ENCODE measurements around the gene ETV3.

DNA sequence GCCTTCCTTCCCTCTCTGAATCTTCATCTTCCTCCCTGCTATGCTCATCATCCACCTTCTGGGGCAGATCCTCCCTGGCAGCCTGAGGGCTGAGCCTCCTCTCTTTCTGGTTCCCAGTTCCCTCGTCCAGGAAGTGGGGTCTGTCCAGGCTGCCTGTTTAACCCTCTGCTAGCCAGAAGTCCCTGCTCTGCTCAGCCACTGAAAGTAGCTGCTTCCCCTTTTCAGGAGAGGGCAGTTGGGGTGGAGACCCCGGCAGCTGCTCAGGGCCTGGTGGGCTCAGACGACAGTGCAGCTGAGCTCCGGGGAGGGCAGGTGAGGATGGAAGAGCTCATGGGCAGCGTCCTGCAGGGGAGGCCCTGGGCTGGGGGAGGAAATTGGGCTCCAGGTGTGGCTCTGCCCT, 43.1 kb upstream of the ETV3 start:
- TF ChIP-seq CTCF (conservative IDR thresholded peaks at IDR 0.05; ENCODE audit: low read depth, low read length) (no peak), POLR2A (IDR thresholded peaks at IDR 0.05; ENCODE audit: low read depth, low read length) (no peak), BHLHE40 (IDR thresholded peaks at IDR 0.05; ENCODE audit: low read depth, low read length) (no peak), RFX5 (IDR thresholded peaks at IDR 0.05; ENCODE audit: low read depth, low read length) (no peak), MAFK (IDR thresholded peaks at IDR 0.05; ENCODE audit: low read depth, low read length) (no peak), MAZ (IDR thresholded peaks at IDR 0.05; ENCODE audit: borderline replicate concordance, low read depth, low read length) (no peak), NFE2L2 (IDR thresholded peaks at IDR 0.05; ENCODE audit: low read depth, low read length) (no peak), RAD21 (IDR thresholded peaks at IDR 0.05; ENCODE audit: low read length) (no peak), FOS (IDR thresholded peaks at IDR 0.05; ENCODE audit: low read depth, low read length) (no peak), SMC3 (IDR thresholded peaks at IDR 0.05; ENCODE audit: low read depth, low read length) (no peak), CEBPB (IDR thresholded peaks at IDR 0.05; ENCODE audit: low read depth, low read length) (no peak), ELK1 (IDR thresholded peaks at IDR 0.05; ENCODE audit: borderline replicate concordance, low read depth, low read length) (no peak), RCOR1 (IDR thresholded peaks at IDR 0.05; ENCODE audit: insufficient replicate concordance, low read length) (no peak)
- TF ChIP-seq, protein P1, sequence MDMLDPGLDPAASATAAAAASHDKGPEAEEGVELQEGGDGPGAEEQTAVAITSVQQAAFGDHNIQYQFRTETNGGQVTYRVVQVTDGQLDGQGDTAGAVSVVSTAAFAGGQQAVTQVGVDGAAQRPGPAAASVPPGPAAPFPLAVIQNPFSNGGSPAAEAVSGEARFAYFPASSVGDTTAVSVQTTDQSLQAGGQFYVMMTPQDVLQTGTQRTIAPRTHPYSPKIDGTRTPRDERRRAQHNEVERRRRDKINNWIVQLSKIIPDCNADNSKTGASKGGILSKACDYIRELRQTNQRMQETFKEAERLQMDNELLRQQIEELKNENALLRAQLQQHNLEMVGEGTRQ (IDR thresholded peaks at IDR 0.05; ENCODE audit: low read depth, low read length) = no peak
